ENCODE data around the gene MAP4K2. TPM values are rescaled to one million over a fixed set of nuclear protein-coding genes. Genes with fewer than 3 reads are reported as not detected.

MAP4K2 gene
- total and polyA plus RNA-seq, 2 of the 8 experiments (the other 6 are each of a cell fraction or from before 2014, with no cell fraction given) = 20.1 to 20.7 TPM

DNA sequence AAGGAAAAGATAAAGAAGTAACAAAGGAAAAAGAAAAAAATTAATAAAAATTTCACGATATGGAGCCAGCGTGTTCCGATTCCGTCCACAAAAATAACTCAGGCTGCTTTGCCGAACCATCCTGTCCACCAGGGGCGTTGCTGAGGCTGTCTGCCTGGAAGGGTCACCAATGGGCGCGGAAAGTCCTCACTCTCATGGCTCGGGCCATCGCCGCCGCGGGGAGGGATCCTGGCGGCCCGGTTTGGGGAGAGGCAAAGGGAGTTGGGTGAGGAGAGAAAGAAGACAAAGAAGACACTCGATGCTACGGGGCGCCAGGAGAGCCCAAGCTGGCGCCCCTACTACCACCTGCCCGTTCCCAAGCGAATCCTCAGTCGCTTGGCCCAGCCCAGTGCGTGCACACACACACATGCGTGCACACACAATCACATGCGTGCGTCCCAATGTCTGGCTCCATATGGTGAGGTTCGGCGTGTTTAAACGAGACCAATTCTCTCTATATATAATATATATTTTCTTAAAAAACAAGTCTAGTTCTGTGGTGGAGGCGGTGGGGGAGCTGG lies 37.6 kb downstream of the MAP4K2 start:
- H2BK20ac ChIP-seq (ENCODE audit: low read length) = no peak overlapping the region
- H4K20me1 ChIP-seq (replicated peaks in 1 of 2; ENCODE audit: control insufficient read depth in 1 of 2, insufficient read depth in 2 of 2, low read length in 2 of 2) = peaks cover 21 to 28% of the 10 kb centered on the region in 2 experiments
- H3K18ac ChIP-seq (ENCODE audit: extremely low read depth, low read length) = no peak overlapping the region
- H2BK5ac ChIP-seq (ENCODE audit: low read depth, low read length) = peak overlapping the region; percentile 77; the same call in 1 of the 2 replicates
- no peak for DNase-seq (ENCODE audit: low read depth in 1 of 2, low spot score in 2 of 2)
- FAIRE-seq = no peak
- peaks cover 26 to 58% (median 50%) of the 10 kb centered on the region in 4 experiments for H3K4me1 ChIP-seq (replicated peaks in 1 of 4; ENCODE audit: control insufficient read depth in 3 of 4, insufficient read depth in 4 of 4, low read length in 3 of 4)
- no peak overlapping the region for H4K91ac ChIP-seq (replicated peaks; ENCODE audit: insufficient read length, low read length)
- H3K4me2 ChIP-seq (ENCODE audit: insufficient read depth in 1 of 2, low read depth in 2 of 2, low read length in 2 of 2) = peak overlapping the region in 1 of 2 experiments; percentile 70; a peak in 1 of 4 replicates
- no peak overlapping the region for H3K9ac ChIP-seq (replicated peaks in 1 of 4; ENCODE audit: extremely low read depth in 1 of 4, low read depth in 3 of 4, low read length in 3 of 4)
- no peak overlapping the region for H2BK12ac ChIP-seq (ENCODE audit: low read depth, low read length)
- H3K27me3 ChIP-seq (replicated peaks in 1 of 4; ENCODE audit: control insufficient read depth in 3 of 4, extremely low read depth in 1 of 4, insufficient read depth in 3 of 4, low read length in 3 of 4) = no peaks in the 10 kb centered on the region; a peak in 1 of 7 replicates
- CTCF ChIA-PET (ENCODE audit: partially characterized antibody) = interaction anchor here (0.6 to 23.6 kb wide), 6 partner anchors 9 to 130 kb away, joined by 3 to 376 read pairs (median 6); partner anchors contain the start of gene RASGRP2
- H3K4ac ChIP-seq (replicated peaks; ENCODE audit: insufficient read length, low read depth, low read length) = no peak overlapping the region
- H2BK15ac ChIP-seq (ENCODE audit: low read length) = no peak overlapping the region
- no peak overlapping the region for H3K4me3 ChIP-seq (ENCODE audit: extremely low read depth in 1 of 4, insufficient read depth in 2 of 4, low read depth in 3 of 4, low read length in 4 of 4)
- H4K5ac ChIP-seq (ENCODE audit: insufficient read length, low read depth, low read length) = no peak overlapping the region
- peaks cover 43 to 69% (median 57%) of the 10 kb centered on the region in 4 experiments for H3K36me3 ChIP-seq (ENCODE audit: control insufficient read depth in 2 of 4, insufficient read depth in 4 of 4, low read length in 3 of 4)
- H2AFZ ChIP-seq (ENCODE audit: low read length) = no peak overlapping the region
- H4K8ac ChIP-seq (ENCODE audit: extremely low read depth, insufficient read depth, low read length) = no peak overlapping the region; the same call in 1 of the 2 replicates
- no peak overlapping the region for H3K56ac ChIP-seq (replicated peaks; ENCODE audit: insufficient read length, low read depth, low read length)
- H3K23ac ChIP-seq (ENCODE audit: insufficient read length) = no peak overlapping the region
- 85% methylated on average over 30 of the region's 30 CpGs; no CpG with 5 or more reads in 1 of the 2 experiments for WGBS, 2 experiments (ENCODE audit: extremely low coverage in 1 of 2, insufficient coverage in 1 of 2, insufficient read length in 1 of 2, insufficient replicate concordance in 2 of 2, low coverage in 1 of 2, low lambda C conversion rate in 2 of 2, missing lambda C conversion rate in 1 of 2)
- no peak overlapping the region for H2AK5ac ChIP-seq (ENCODE audit: low read depth, low read length)
- POLR2A ChIA-PET (ENCODE audit: partially characterized antibody) = interaction anchor here (0.9 to 42.9 kb wide), 3 partner anchors 0 to 40 kb away, joined by 4 to 1087 read pairs (median 1087); partner anchors contain the start of genes PYGM, RASGRP2 and SF1
- no peak overlapping the region for H2BK120ac ChIP-seq (replicated peaks; ENCODE audit: low read depth, low read length)
- no peak overlapping the region for H3K27ac ChIP-seq (ENCODE audit: low read depth, low read length)
- peaks cover 0 to 17% of the 10 kb centered on the region in 2 experiments; a peak in 1 of 4 replicates for H3K79me2 ChIP-seq (ENCODE audit: control insufficient read depth in 1 of 2, insufficient read depth in 2 of 2, low read length in 2 of 2)
- H3K79me1 ChIP-seq (ENCODE audit: low read depth, low read length) = peaks cover 3% of the 10 kb centered on the region
- H3K9me3 ChIP-seq (ENCODE audit: insufficient read depth in 2 of 2, low read depth in 1 of 2, low read length in 1 of 2) = no peaks in the 10 kb centered on the region
- H3K14ac ChIP-seq (ENCODE audit: insufficient read length) = no peak overlapping the region
- no peaks in the 10 kb centered on the region for H3K23me2 ChIP-seq (ENCODE audit: low read depth, low read length)
- TF ChIP-seq RAD21 (IDR thresholded peaks at IDR 0.05 in 1 of 2, conservative IDR thresholded peaks at IDR 0.05 in 1 of 2; ENCODE audit: low read depth in 2 of 2, low read length in 2 of 2) = peak in 1 of 2 experiments; percentile 23; a peak in 1 of 4 replicates
- no peak for TF ChIP-seq RBBP5 (IDR thresholded peaks at IDR 0.05; ENCODE audit: borderline replicate concordance, low read depth, low read length)
- TF ChIP-seq, protein P1, sequence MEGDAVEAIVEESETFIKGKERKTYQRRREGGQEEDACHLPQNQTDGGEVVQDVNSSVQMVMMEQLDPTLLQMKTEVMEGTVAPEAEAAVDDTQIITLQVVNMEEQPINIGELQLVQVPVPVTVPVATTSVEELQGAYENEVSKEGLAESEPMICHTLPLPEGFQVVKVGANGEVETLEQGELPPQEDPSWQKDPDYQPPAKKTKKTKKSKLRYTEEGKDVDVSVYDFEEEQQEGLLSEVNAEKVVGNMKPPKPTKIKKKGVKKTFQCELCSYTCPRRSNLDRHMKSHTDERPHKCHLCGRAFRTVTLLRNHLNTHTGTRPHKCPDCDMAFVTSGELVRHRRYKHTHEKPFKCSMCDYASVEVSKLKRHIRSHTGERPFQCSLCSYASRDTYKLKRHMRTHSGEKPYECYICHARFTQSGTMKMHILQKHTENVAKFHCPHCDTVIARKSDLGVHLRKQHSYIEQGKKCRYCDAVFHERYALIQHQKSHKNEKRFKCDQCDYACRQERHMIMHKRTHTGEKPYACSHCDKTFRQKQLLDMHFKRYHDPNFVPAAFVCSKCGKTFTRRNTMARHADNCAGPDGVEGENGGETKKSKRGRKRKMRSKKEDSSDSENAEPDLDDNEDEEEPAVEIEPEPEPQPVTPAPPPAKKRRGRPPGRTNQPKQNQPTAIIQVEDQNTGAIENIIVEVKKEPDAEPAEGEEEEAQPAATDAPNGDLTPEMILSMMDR (IDR thresholded peaks at IDR 0.05; ENCODE audit: control extremely low read depth in 1 of 3, insufficient read depth in 1 of 3, low read depth in 1 of 3, low read length in 3 of 3) = peak in 2 of 3 experiments; percentile 45 to 62; a peak in 3 of 4 replicates
- no peak for TF ChIP-seq ZNF274 (IDR thresholded peaks at IDR 0.05; ENCODE audit: borderline replicate concordance, extremely low read depth, low read length)
- TF ChIP-seq POLR2AphosphoS5 (IDR thresholded peaks at IDR 0.05; ENCODE audit: low read depth, low read length) = peak; percentile 67

Measured in H1 (cell line).